PC-3 (cell line): ENCODE measurements around the gene CDK2AP2.

ENCODE experiments used
- CTCF ChIP-seq: fragments of 300-600 bp; sonication (generic); conservative IDR thresholded peaks from 2 replicates; pipeline ENCODE4 v1.5.1; 2017; ENCODE audit warnings: antibody characterized with exemption, low read depth, mild to moderate bottlenecking, low read length
- EZH2 ChIP-seq: fragments of 300-600 bp; sonication (generic); IDR thresholded peaks from one replicate; pipeline ENCODE4 v1.6.1; 2017; ENCODE audit warnings: antibody characterized with exemption, mild to moderate bottlenecking, low read length; ENCODE audit not compliant: unreplicated experiment
- EZH2phosphoT487 ChIP-seq: fragments of 300-600 bp; sonication (generic); IDR thresholded peaks from 2 replicates; pipeline ENCODE4 v1.6.1; 2018; ENCODE audit warnings: mild to moderate bottlenecking, antibody characterized with exemption, low read length, borderline replicate concordance

DNA sequence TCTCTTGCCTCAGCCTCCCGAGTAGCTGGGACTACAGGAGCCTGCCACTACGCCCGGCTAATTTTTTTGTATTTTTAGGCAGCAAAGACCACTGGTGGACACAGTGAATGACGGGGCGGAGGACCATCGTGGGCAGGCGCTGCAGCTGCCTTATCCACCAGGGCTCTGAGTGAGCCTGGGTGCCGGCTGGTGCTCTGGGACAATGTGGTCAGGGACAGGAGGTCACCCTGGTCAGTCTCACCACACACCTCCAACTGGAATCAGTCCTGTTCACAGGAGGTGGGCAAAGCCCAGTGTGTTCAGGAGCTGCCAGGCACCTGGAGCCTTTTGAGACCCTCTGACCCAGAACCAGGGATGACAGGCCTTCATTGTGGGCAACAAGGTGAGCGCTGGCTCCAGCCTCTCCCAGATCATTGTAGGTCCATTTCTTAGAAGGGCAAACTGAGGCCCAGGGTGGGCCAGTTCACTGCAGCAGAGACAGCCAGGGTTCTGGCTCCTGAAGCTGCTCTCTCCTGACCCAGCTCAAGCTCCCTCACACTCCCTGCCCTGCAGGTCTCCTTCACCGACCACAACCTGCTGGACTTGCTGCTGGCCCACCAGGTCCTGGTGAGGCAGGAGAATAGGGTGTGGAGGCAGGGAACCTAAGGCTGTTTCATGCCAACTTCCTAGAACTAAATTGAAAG lies 31.0 kb upstream of the CDK2AP2 start:
- TF ChIP-seq CTCF (no peak), EZH2 (no peak), EZH2phosphoT487 (no peak)
